WTC11 (cell line): Measurements from ENCODE around the gene LRRC41.

ENCODE experiments used
- ATF1 ChIP-seq: sonication (generic); formaldehyde crosslinking; IDR thresholded peaks from 2 replicates; pipeline ENCODE4 v1.8.1; 2023; ENCODE audit warnings: mild to moderate bottlenecking, moderate library complexity, missing genetic modification reagents
- CTCF ChIP-seq: fragments of 200-600 bp; IDR thresholded peaks from 2 replicates; pipeline ENCODE4 v1.8.0; 2022; ENCODE audit warnings: antibody characterized with exemption
- MXD4 ChIP-seq: fragments of 250-450 bp; sonication (Bioruptor Pico); IDR thresholded peaks from 2 replicates; pipeline ENCODE4 v1.8.0; 2021; ENCODE audit warnings: mild to moderate bottlenecking, moderate library complexity, borderline replicate concordance
- NFE2L1 ChIP-seq: sonication (generic); formaldehyde crosslinking; IDR thresholded peaks from 2 replicates; pipeline ENCODE4 v1.8.1; 2023; ENCODE audit warnings: missing genetic modification reagents
- TP53 ChIP-seq: sonication (generic); formaldehyde crosslinking; IDR thresholded peaks from 2 replicates; pipeline ENCODE4 v1.8.1; 2023; ENCODE audit warnings: mild to moderate bottlenecking, missing genetic modification reagents
- ZNF317 ChIP-seq: sonication (generic); formaldehyde crosslinking; IDR thresholded peaks from 2 replicates; pipeline ENCODE4 v1.8.1; 2023; ENCODE audit warnings: low read depth, mild to moderate bottlenecking, moderate library complexity, missing genetic modification reagents, borderline replicate concordance
- ZNF416 ChIP-seq: fragments of 250-450 bp; sonication (Bioruptor Pico); IDR thresholded peaks from 2 replicates; pipeline ENCODE4 v1.9.0; 2021; ENCODE audit warnings: mild to moderate bottlenecking, inconsistent platforms
- ZNF425 ChIP-seq: fragments of 250-450 bp; sonication (Bioruptor Pico); conservative IDR thresholded peaks from 2 replicates; pipeline ENCODE4 v1.9.0; 2021; ENCODE audit warnings: mild to moderate bottlenecking

GRCh38 chr1:46284058-46284457 lies 19.4 kb downstream of the LRRC41 start:
- TF ChIP-seq NFE2L1 (CRISPR knock-in tag) (no peak), CTCF (no peak), MXD4 (CRISPR knock-in tag) (no peak), ZNF317 (CRISPR knock-in tag) (no peak), ATF1 (no peak), ZNF425 (CRISPR knock-in tag) (no peak), TP53 (CRISPR knock-in tag) (no peak), ZNF416 (CRISPR knock-in tag) (no peak)
